Stimulated activated CD8-positive, alpha-beta memory T cell treated with anti-CD3 and anti-CD28 coated beads, Interleukin-4, amount 100 ng/mL, for 1 hour (primary cell): ENCODE data around the gene TP53I11.

Experiments
- DNase-seq, 2 donors: peaks; one replicate each; pipeline ENCODE4 v3.0.0-alpha.2; 2020; ENCODE audit warnings: low read depth in 2 of 2, low spot score in 1 of 2

Gene TP53I11

DNA sequence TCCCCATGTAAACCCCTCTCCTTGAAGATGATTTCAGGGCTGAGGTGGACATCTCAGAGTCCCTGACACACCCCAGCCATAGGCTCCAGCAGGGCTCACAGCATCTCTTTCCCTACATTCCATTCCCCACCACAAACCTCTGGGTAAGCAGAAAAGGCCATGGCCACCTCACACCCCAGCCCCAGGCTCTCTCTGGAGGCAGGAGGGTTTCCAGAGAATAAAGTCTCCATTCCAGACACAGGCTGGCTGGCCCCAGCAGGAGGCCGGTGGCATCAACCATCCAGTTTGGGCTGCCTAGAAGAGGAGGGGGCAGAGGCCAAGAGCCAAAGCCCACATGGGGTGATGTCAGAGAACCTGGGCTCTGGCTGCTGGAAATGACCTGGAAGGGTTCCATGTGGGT, 61.4 kb downstream of the TP53I11 start:
- DNase-seq = no peak

DNA sequence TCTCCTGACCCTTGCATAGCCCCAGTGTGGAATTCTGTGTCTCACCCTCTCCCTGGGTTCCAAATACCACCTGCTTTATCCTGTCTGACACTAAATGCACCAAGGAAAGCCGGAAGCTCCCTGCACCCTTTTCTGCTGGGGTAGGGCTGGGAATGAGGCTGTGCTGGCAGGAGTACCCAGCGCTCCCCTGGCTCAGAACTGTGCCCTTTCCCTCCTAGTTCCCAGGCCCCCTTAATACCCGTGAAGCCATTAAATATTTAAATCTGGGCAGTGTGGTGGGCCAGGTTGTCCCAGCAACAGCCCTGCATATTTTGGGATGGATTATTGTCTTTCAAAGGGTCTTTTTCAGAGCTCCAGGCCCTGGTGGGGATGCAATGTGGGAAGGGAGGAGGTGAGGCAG, 63.0 kb downstream of the TP53I11 start:
- DNase-seq = no peak

GRCh38 chr11:44886790-44887140, 63.9 kb downstream of the TP53I11 start:
- DNase-seq = no peak

- DNase-seq = no peak
These were observed 64.5 kb downstream of the TP53I11 start for GRCh38 chr11:44885919-44886789.

GRCh38 chr11:44885065-44885810, 65.4 kb downstream of the TP53I11 start:
- no peak for DNase-seq

DNA sequence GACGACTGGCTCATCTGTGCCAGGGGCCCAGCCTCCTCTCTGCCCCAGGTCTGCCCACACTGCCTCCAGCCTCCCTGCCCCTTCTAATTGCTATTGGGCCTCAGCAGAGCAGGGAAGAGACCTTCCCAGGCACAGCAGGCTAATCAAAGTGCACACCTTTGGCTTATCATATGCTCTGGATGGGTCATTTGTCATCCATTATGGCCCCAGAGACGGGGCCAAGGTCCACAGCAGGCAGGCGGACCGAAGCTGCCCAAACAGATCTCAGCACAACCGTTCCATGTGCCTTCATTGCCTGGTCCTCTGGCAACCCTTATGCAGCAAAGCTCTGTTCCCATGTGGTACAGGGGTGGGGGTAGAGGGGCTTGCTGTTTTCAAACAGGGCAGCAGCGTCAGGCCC, 66.6 kb downstream of the TP53I11 start:
- no peak for DNase-seq

- no peak for DNase-seq
These were observed 67.4 kb downstream of the TP53I11 start for GRCh38 chr11:44883277-44883676.
